HG03066 (cell line): Measurements from ENCODE around the gene ZAP70.
A peak's percentile ranks its signal among the peaks of the same experiment; 100 is the strongest.

Source experiments
- ATAC-seq: cut with Tn5 transposase; IDR thresholded peaks from one replicate; pipeline ENCODE4 v1.9.1; 2021; ENCODE audit warnings: low read depth; ENCODE audit not compliant: unreplicated experiment

The ZAP70 gene

DNA sequence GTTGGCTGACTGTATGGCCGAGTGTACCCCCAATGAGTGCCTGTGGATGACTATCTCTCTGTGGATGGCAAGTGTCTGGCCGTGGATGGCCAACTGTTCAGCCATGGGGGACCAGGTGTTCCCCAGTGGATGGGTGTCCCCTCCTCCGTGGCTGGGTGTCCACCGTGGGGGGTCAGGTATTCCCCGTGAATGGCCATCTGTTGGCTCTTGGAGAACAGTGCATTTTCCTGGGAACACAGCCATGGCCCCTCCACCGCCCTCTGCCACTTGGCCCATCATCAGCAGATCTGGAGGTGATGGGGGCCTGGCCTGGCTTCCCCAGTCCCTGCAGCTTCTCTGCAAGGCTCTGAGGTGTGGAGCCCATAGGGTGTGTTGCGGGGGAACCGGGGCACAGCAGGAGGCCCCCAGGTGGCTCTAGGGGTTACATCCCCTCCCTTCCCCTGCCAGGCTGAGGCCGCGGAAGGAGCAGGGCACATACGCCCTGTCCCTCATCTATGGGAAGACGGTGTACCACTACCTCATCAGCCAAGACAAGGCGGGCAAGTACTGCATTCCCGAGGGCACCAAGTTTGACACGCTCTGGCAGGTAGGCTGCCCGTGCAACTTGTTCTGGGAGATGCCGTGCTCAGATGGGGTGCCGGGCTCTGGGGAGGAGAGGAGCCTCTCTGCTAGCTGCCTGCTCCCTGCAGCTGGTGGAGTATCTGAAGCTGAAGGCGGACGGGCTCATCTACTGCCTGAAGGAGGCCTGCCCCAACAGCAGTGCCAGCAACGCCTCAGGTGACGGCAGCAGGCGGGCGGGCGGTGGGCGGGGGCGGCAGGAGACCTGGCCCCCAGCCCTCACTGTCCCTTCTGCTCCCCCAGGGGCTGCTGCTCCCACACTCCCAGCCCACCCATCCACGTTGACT lies 19.3 kb downstream of the ZAP70 start:
- ATAC-seq = no peak

DNA sequence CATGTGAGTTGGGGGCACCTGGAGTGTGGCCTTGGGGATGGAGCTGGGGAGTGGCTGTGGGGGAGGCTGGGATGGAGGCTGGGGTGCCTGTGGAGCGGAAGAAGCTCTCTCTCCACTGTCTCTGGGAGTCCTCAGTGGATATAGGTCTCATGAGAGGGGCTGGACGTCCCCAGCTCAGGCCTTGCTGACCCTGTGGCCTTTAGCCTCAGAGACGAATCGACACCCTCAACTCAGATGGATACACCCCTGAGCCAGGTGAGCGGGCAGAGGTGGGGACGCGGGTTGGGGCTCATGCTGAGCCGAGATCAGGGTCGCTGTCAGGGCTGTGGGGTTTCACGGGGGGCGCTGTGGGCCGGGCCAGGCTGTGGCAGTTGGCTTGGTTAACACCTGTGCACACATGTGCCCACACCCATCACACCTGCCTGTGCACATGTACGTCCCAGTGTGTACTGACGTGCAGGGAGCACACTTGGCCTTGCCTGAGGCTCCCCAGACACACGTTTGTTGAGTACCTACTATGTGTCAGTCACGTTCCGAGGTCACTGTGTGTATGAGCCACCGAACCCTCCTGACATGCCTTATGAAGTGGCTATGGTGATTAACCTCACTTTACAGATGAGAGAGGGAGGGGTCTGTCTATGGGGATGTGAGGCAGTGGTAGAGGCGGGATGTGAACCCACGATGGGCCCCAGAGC lies 20.1 kb downstream of the ZAP70 start:
- no peak for ATAC-seq

DNA sequence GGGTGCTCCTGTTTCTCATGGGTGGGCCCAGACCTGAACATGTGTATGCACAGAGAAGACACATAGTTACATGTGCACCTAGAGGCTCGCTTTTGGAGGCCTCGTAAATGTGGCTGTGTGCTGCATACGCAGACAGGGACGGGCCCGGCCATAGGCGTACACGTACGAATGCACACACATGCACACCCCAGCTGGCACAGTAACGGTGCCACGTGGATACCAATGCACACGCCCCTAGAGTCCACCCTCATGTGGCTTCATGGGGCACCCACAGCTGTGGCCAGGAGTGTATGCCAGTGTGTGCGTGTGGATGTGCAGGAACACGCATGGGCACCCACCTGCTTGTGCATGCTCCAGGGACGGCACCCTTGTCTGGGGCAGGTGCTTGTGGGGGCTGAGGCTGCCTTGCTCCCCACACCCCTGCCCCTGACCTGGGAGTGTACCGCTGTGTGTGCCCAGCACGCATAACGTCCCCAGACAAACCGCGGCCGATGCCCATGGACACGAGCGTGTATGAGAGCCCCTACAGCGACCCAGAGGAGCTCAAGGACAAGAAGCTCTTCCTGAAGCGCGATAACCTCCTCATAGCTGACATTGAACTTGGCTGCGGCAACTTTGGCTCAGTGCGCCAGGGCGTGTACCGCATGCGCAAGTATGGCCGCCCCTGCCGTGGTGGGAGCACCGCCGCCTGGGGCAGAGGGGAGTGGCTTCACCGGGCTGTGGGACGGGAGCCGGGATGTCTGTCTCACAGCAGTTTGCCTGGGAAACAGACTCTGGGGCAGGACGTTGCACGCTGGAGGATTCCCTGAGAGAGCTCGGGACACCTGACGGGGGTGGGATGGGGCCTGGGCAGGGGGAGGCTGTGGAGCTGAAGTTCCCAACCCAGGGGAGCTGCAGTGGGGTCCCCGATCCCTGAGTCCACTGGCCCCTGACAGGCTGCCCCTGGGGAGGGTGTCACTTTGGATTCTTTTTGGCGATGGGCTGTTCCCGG lies 21.0 kb downstream of the ZAP70 start:
- ATAC-seq = no peak

GRCh38 chr2:97735161-97735561 lies 21.8 kb downstream of the ZAP70 start:
- no peak for ATAC-seq

DNA sequence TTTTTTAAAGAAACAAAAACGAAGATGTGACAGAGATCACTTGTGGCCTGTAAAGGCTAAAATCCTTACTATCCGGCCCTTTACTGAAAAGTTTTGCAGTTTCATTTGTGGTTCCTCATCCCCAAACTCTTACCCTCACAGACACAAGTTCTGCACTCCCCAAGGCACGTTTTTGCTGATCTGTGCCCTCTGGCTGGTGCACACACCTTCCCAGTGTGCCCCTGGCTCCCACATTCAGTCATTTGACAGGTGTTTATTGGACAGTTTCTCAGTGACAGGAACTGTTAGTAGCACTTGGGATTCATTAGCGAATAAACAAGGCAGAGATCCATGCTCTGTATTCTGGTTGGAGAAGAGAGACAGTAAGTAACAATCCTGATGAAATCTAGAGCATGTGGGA lies 22.8 kb downstream of the ZAP70 start:
- no peak for ATAC-seq

DNA sequence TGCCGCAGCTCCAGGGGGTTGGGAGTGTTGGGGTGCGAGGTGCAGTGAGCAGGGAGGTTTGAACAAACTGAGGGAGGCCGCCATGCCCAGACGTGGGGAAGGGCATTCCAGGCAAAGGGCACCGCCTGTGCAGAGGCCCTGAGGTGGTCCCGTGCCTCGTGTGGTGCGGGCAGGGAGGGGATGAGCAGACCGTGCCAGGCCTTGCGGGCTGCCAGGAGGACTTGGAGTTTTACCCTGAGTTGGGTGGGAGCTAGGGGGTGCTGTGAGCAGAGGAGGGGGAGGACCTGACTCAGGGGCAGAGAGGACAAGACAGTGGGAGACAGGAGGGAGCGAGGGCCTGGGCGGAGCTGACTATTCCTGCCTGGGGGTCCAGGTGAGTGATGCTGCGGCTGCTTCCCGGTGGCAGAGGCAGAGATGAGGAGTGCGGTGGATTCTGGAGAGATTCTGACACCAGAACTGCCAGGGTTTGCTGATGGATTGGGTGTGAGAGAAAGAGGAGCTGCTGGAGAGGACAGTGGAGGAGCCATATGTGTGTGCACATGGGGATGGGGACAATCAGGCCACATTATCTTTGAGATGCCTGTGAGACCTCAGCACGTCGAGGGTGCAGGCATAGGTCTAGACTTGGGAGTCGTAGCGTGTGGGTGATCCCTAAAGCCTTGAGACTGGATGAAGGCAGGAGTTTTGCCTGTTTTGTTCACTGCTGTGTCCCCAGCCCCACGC lies 23.4 kb downstream of the ZAP70 start:
- no peak for ATAC-seq

DNA sequence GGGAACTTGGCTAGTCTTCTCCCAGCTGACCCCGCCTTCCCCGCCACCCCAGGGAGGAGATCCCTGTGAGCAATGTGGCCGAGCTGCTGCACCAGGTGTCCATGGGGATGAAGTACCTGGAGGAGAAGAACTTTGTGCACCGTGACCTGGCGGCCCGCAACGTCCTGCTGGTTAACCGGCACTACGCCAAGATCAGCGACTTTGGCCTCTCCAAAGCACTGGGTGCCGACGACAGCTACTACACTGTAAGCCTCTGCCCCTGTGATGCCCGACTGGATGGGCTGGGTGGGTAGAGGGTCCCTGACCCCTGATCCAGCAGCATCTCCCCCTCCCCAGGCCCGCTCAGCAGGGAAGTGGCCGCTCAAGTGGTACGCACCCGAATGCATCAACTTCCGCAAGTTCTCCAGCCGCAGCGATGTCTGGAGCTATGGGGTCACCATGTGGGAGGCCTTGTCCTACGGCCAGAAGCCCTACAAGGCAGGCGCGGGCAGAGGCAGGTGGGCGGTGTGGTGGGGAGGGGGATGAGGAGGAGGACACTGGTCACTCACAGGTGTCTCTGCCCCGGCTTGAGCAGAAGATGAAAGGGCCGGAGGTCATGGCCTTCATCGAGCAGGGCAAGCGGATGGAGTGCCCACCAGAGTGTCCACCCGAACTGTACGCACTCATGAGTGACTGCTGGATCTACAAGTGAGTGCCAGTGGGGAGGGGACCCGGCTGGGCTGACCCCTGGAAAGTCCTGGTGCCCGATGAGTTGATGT lies 24.2 kb downstream of the ZAP70 start:
- ATAC-seq = no peak

DNA sequence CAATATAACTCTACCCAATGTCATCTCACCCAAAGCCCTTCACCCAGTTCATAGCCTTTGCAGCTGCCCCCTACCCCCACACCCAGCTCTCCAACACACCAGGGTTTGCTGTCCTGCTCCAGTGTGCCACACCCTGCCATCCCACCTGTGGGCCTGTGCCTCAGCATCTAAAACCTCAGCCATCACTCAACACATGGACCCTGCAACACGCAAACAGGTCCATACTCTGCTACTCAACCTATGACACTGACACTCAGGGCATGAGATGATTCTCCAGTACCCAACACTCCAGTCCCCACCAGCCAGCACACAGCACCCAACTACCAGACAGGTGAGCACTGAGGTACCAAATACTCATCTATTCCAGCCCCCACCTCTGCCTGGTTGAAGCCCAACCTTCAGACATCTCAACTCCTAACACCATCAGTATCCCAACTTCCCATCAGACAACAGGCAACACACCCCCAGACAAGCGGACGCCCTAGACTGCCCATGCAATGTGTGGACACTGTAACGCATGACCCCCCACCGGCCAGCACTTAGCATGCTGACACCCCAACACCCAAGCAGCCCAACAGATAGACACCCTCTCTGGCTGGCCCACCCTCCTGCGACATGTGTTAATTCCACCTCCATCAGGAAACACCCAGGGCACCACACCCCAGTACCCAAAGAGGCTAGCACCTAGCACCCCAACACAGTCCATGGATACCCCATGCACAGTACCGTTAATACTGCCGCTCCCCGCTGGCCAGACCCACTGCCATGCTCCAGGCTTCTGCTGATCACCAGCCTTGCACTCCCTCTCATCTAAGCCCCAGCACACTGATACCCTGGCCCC lies 25.0 kb downstream of the ZAP70 start:
- no peak for ATAC-seq

GRCh38 chr2:97739020-97739892 lies 25.9 kb downstream of the ZAP70 start:
- ATAC-seq = no peak

DNA sequence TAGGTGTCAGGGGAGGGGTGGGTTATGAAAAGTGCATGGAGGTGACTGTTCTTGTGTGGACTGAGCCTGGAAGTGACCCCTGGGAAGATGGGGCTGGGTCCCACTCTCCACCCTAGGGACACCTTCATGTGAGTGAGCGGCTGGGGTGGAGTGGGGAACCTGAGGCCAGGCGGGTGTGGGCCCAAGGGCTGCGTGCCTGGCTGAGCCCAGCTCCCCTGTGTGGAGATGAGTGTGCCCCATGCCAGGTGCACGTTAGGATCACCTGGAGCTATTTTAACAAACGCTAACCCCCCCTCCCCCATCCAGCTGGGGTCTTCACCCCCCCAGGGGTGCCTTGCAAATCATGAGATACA lies 26.5 kb downstream of the ZAP70 start:
- no peak for ATAC-seq

DNA sequence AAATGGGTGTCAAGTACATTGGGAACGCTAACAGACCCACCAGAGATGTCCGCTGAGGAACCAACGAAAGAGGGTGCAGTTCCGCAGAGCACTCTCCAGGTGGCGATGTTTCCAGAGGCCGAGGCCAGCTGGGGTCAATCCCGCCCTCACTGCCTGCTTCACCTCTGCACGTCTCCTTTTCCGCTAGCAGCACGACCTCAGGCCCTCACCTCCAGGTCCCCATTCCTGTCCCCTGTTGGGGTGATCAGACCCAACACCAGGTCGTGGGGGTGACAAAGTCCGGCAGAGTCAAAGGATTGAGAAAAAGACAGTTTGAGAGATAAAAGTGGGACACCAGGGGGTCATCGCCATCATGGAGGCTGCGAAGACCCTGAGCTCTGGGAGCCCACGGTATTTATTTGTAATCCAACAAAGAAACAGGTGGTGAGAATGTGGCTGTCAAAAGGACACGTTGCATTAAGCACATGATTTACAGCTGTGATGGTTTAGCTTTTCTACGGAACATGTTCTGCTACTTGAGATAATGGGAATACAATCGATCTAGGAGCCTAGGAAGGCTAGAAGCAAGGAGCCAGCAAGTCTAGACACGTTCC lies 27.3 kb downstream of the ZAP70 start:
- no peak for ATAC-seq

DNA sequence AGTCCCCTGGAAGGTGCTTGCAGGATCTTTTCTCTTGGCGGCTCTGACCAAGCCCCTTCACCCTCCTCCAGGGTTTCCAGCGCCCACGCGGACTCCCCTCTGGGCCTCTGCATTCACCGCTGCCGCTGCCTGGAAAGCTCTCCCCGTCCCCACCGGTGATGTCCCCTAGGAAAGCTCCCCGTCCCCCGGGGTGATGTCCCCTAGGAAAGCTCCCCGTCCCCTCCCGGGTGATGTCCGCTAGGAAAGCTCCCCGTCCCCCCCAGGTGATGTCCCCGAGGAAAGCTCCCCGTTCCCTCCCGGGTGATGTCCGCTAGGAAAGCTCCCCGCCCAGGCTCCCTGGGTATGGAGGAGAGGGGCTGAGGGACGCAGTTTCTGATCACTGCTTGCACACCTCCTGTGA lies 27.9 kb downstream of the ZAP70 start:
- no peak for ATAC-seq

- no peak for ATAC-seq
These were observed 28.3 kb downstream of the ZAP70 start for GRCh38 chr2:97741686-97742085.

- ATAC-seq = no peak
These were observed 29.0 kb downstream of the ZAP70 start for GRCh38 chr2:97742381-97742847.

DNA sequence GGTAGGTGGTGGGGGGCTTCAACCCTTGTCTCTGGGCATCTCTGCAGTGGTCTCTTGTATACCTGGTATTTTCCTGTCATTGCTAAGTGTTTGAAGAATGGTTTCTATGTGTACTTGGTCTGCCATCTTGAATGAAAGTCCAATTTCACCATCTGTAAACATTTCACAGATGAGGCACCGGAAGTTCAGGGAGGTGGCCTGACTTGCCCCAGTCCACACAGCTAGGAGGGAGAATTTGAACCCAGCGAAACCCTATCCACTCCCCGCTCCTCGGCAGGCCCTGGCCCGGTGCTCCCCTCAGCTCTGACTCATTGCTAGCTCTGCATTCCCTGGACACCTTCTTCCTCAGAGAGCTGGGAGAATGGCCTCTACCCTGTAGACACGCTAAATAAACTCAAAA lies 30.5 kb downstream of the ZAP70 start:
- ATAC-seq = no peak

DNA sequence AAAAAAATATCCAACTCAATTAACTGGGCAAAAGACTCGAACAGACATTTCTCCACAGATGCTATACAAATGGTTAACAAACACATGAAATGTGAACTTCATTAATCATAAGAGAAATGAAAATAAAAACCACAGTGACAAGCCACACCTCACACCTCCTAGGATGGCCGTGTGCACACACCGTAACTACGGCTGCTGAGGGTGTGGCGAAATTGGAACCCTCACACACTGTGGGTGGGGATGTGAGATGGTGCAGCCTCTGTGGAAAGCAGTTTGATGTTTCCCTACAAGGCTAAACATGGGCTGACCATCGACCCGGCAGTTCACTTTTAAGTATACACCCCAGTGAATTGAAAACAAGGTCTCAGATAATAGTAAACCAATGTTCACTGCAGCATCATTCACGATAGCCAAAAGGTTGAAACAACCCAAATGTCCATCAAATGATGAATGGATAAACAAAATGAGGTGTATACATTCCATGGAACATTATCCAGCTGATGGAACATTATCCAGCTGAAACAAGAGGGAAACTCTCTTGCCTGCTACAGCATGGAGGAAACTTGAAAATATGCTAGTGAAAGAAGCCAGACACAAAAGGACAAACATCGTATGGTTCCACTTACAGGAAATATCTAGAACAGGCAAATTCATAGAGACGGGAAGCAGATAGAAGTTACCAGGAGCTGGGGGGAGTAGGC lies 32.2 kb downstream of the ZAP70 start:
- peak; percentile 71 for ATAC-seq

DNA sequence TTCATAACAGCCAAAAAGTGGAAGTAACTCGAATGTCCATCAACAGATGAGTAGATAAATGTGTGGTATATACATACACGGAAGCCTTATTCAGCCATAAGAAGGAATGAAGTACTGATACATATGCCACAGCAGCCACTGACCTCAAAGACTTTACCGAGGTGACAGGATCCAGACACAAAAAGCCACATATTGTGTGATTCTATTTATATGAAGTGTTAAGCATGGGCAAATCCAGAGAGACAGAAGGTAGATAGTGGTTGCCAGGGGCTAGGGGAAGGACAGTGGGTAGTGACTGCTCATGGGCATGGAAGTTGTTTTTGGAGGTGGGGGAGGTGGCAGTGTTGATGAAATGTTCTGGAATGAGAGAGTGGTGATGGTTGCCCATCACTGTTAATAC lies 33.9 kb downstream of the ZAP70 start:
- ATAC-seq = no peak
